Adrenal gland (tissue), 12 donors: ENCODE results near the gene CDK9. TPM values are rescaled to one million over a fixed set of nuclear protein-coding genes. Genes with fewer than 3 reads are reported as not detected.

Experiments used
- DNase-seq, 7 donors: peaks; one replicate each; pipeline ENCODE4 v3.0.0-alpha.2; 2019 to 2020
- H3K27ac ChIP-seq, 5 donors: fragments of 200-600 bp; sonication (generic) in 4 of 5; 1 replicate in 3 of 5; 2 replicates in 2 of 5; pipeline versions ENCODE4 v1.5.1 to v1.8.0; 2016 to 2020; ENCODE audit warnings: mild to moderate bottlenecking in 1 of 5
- H3K27me3 ChIP-seq: fragments of 200-600 bp; 2 replicates; pipeline ENCODE4 v1.8.0; 2021
- H3K36me3 ChIP-seq, 2 donors: fragments of 200-600 bp; replicated peaks in 1 of 2; 1 replicate in 1 of 2; 2 replicates in 1 of 2; pipeline versions ENCODE4 v1.5.1 to v1.8.0; 2018 to 2022
- H3K4me1 ChIP-seq, 2 donors: fragments of 200-600 bp; replicated peaks in 1 of 2; 1 replicate in 1 of 2; 2 replicates in 1 of 2; pipeline versions ENCODE4 v1.5.1 to v1.8.0; 2018 to 2021
- H3K4me3 ChIP-seq, 4 donors: fragments of 200-600 bp; sonication (generic) in 3 of 4; one replicate each; pipeline ENCODE4 v1.5.1; 2016 to 2018
- H3K9me3 ChIP-seq, 3 donors: fragments of 200-600 bp; sonication (generic) in 1 of 3; replicated peaks in 1 of 3; 1 replicate in 2 of 3; 2 replicates in 1 of 3; pipeline versions ENCODE4 v1.5.1 to v1.8.0; 2016 to 2021
- POLR2A ChIP-seq, 2 donors: fragments of 450-650 bp; IDR thresholded peaks; one replicate each; pipeline ENCODE4 v1.6.1; 2017; ENCODE audit warnings: antibody characterized with exemption in 2 of 2, mild to moderate bottlenecking in 2 of 2, moderate library complexity in 1 of 2
- WGBS, 4 donors: extraction: QIAGEN DNeasy Blood & Tissue Kit in 2 of 4; methylation state at CpG; one replicate each; pipeline versions ENCODE4 v1.1.5 to v1.1.7; 2013 to 2017; 5-methylcytosine and 5-hydroxymethylcytosine counted together
- intact Hi-C, 2 donors: fragments of 100-400 bp; cut with DNase I; formaldehyde crosslinking; loops; one replicate each; pipeline versions ENCODE4 v1.14.1 to v1.15.0; 2022 to 2023
- polyA plus RNA-seq, 3 donors: library from polyadenylated mRNA; stranded (reverse); fragments of 200-250 nt in 2 of 3; fragments of 350-450 nt in 1 of 3; fragmentation: Illumina TruSeq in 1 of 3; extraction: RNeasy Lipid Tissue Mini Kit (QIAGEN cat#74804) in 1 of 3; gene quantifications; one replicate each; pipeline ENCODE4 v1.2.3, GENCODE V29; 2013 to 2014
- total RNA-seq, 9 donors: library from RNA; depleted of rRNA in 4 of 9; stranded (reverse); fragments of >200 nt in 4 of 9; fragments of 120-200 nt in 1 of 9; fragmentation: NEBNext Ultra II Directional in 1 of 9; extraction: Animal tissue kit (Norgen Biotek cat#: 25700) in 1 of 9; gene quantifications; one replicate each; pipeline versions ENCODE4 v1.1.0 to v1.2.4, GENCODE V29; 2013 to 2023
- TF ChIP-seq, protein P1 (sequence below), 6 experiments: fragments of 450-650 bp in 4 of 6; fragments of 200-600 bp in 2 of 6; sonication (generic) in 1 of 6; IDR thresholded peaks; 1 replicate in 5 of 6; 2 replicates in 1 of 6; pipeline versions ENCODE4 v1.5.1 to v1.8.0; 2016 to 2021; ENCODE audit warnings: antibody characterized with exemption in 6 of 6, mild to moderate bottlenecking in 2 of 6, moderate library complexity in 1 of 6
- donor health status: healthy with polysubstance abuse.
- donor health status: Bipolar disorder and iron deficiency.
- donor health status: DM: yes; HTN: yes; CAD: no.
- donor health status: DM: no; HTN: no; CAD: no.
- donor health status: DM: no; HTN: no; CAD: no.
- donor health status: DM: yes; HTN: yes; CAD: no.

The CDK9 gene
- total and polyA plus RNA-seq, 12 donors: 41.0 to 238 (median 117) TPM

DNA sequence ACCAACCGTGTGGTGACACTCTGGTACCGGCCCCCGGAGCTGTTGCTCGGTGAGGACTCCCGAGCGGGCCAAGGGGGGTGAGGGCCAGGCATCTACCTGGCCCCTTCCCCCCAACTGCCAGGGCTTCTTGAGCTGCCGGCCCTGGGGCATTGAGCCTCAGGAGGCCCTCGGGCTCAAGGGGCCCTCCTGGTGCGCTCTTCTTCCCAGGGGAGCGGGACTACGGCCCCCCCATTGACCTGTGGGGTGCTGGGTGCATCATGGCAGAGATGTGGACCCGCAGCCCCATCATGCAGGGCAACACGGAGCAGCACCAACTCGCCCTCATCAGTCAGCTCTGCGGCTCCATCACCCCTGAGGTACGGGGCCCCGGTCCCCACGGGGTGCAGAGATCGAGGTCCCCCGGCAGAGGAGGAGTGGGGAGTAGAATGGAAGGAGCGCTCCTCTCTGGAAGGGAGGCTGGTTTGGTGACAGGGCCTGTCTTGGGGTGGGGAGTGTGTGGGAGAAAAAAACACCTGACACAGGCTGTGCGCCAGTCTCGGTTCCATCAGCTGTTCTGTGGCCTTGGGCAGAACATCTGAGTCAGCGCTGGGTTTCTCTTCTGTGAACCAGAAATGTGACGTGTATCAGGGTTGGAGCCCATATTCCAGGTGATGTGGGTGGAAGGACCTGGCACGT, 2.6 kb downstream of the CDK9 start:
- H3K27me3 ChIP-seq: no peaks in the 10 kb centered on the region
- H3K36me3 ChIP-seq: peaks cover 0 to 65% of the 10 kb centered on the region in 2 donors
- peak; percentile 83 to 94 (median 91) for DNase-seq
- no peaks in the 10 kb centered on the region for H3K9me3 ChIP-seq
- intact Hi-C loops: no loop called here
- no peak overlapping the region for H3K4me3 ChIP-seq
- H3K27ac ChIP-seq: peak overlapping the region; percentile 63 to 99 (median 86)
- WGBS, 4 donors: 45 to 64% (median 58%) methylated on average over 11 to 26 of the region's 26 CpGs
- TF ChIP-seq, protein P1, sequence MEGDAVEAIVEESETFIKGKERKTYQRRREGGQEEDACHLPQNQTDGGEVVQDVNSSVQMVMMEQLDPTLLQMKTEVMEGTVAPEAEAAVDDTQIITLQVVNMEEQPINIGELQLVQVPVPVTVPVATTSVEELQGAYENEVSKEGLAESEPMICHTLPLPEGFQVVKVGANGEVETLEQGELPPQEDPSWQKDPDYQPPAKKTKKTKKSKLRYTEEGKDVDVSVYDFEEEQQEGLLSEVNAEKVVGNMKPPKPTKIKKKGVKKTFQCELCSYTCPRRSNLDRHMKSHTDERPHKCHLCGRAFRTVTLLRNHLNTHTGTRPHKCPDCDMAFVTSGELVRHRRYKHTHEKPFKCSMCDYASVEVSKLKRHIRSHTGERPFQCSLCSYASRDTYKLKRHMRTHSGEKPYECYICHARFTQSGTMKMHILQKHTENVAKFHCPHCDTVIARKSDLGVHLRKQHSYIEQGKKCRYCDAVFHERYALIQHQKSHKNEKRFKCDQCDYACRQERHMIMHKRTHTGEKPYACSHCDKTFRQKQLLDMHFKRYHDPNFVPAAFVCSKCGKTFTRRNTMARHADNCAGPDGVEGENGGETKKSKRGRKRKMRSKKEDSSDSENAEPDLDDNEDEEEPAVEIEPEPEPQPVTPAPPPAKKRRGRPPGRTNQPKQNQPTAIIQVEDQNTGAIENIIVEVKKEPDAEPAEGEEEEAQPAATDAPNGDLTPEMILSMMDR (IDR thresholded peaks at IDR 0.05): no peak
- peak in 1 of 2 donors; percentile 61 for TF ChIP-seq POLR2A (IDR thresholded peaks at IDR 0.05)
- peaks cover 19 to 68% of the 10 kb centered on the region in 2 donors for H3K4me1 ChIP-seq

DNA sequence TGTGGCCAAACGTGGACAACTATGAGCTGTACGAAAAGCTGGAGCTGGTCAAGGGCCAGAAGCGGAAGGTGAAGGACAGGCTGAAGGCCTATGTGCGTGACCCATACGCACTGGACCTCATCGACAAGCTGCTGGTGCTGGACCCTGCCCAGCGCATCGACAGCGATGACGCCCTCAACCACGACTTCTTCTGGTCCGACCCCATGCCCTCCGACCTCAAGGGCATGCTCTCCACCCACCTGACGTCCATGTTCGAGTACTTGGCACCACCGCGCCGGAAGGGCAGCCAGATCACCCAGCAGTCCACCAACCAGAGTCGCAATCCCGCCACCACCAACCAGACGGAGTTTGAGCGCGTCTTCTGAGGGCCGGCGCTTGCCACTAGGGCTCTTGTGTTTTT, 3.3 kb downstream of the CDK9 start:
- DNase-seq: peak in 1 of 7 donors; percentile 44
- H3K4me1 ChIP-seq: peaks cover 22 to 68% of the 10 kb centered on the region in 2 donors

DNA sequence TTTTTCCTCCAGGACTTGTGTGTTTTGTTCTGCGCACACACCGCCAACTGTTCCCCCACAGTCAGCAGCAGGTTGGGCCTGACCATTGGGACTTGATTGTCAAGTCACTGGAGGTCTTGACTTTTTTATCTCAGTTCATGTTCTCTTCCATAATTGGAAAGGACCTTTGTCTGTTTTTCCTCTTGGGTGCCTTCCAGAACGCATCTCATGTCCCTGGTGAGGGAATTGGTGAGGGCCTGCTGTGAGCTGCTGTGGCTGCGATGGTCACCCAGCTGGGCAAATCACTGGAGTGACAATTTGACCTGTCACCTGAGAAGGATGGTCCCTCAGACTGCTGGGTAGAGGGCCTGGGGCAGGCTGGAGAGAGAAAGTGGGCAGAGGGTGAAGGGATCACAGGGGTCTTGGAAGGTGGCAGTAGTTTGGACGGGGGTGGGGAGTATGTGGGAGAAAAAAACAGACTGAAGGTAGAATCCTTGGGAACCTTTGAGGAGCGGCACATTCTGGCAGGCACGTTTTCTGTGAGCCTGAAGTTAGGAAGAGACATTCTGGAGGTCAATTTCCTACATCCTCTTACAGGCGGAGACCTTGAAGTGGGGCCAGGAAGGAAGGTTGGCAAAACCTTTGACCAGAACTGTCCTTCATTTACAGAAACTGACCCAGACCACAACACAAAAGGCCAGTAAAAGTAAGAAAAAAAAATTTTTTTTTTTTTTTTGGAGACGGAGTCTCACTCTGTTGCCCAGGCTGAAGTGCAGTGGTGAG, 4.4 kb downstream of the CDK9 start:
- Histone ChIP-seq H3K27me3 (no peaks in the 10 kb centered on the region), H3K27ac (peak overlapping the region; percentile 44 to 96 (median 83)), H3K36me3 (peaks cover 0 to 65% of the 10 kb centered on the region in 2 donors), H3K4me3 (no peak overlapping the region), H3K4me1 (peaks cover 22 to 74% of the 10 kb centered on the region in 2 donors), H3K9me3 (no peaks in the 10 kb centered on the region)
- intact Hi-C loops: no loop called here
- TF ChIP-seq, protein P1 (IDR thresholded peaks at IDR 0.05): no peak
- TF ChIP-seq POLR2A (IDR thresholded peaks at IDR 0.05): no peak
- 49 to 59% (median 51%) methylated on average over 9 of the region's 9 CpGs for WGBS, 4 donors
- peak in 4 of 7 donors; percentile 58 to 64 (median 60) for DNase-seq

More for the DNA sequence above, 3.3 kb downstream of the CDK9 start:
- H3K4me3 ChIP-seq: no peak overlapping the region
- H3K27me3 ChIP-seq: no peaks in the 10 kb centered on the region
- no peaks in the 10 kb centered on the region for H3K9me3 ChIP-seq
- TF ChIP-seq POLR2A (IDR thresholded peaks at IDR 0.05): no peak
- TF ChIP-seq, protein P1 (IDR thresholded peaks at IDR 0.05): no peak
- 68 to 75% (median 71%) methylated on average over 16 to 25 of the region's 25 CpGs for WGBS, 4 donors
- peak overlapping the region; percentile 63 to 99 (median 86) for H3K27ac ChIP-seq
- peaks cover 0 to 65% of the 10 kb centered on the region in 2 donors for H3K36me3 ChIP-seq
- intact Hi-C loops: no loop called here

- no peak for TF ChIP-seq POLR2A (IDR thresholded peaks at IDR 0.05)
- TF ChIP-seq, protein P1 (IDR thresholded peaks at IDR 0.05): peak in 2 of 6 experiments; percentile 12 to 13
- Histone ChIP-seq H3K4me3 (no peak overlapping the region), H3K9me3 (no peaks in the 10 kb centered on the region), H3K27ac (peak overlapping the region in 4 of 5 donors; percentile 44 to 96 (median 84)), H3K4me1 (peaks cover 25 to 81% of the 10 kb centered on the region in 2 donors), H3K36me3 (peaks cover 0 to 65% of the 10 kb centered on the region in 2 donors), H3K27me3 (no peaks in the 10 kb centered on the region)
- 83 to 86% (median 85%) methylated on average over 4 of the region's 4 CpGs for WGBS, 4 donors
- intact Hi-C loops: no loop called here
- no peak for DNase-seq
Measured at GRCh38 chr9:127791085-127791484, 5.3 kb downstream of the CDK9 start.
